Uterus (tissue), 2 donors: ENCODE results near the gene ULK4.

ENCODE experiments used
- CTCF ChIP-seq, 4 experiments: fragments of 200-600 bp in 2 of 4; fragments of 450-650 bp in 2 of 4; sonication (generic) in 2 of 4; IDR thresholded peaks; one replicate each; pipeline ENCODE4 v1.5.1; 2016 to 2019; ENCODE audit warnings: antibody characterized with exemption in 4 of 4, mild to moderate bottlenecking in 2 of 4, moderate library complexity in 1 of 4
- POLR2A ChIP-seq, 2 donors: fragments of 450-650 bp; IDR thresholded peaks; one replicate each; pipeline ENCODE4 v1.6.1; 2016; ENCODE audit warnings: antibody characterized with exemption in 2 of 2, mild to moderate bottlenecking in 1 of 2, moderate library complexity in 1 of 2

DNA sequence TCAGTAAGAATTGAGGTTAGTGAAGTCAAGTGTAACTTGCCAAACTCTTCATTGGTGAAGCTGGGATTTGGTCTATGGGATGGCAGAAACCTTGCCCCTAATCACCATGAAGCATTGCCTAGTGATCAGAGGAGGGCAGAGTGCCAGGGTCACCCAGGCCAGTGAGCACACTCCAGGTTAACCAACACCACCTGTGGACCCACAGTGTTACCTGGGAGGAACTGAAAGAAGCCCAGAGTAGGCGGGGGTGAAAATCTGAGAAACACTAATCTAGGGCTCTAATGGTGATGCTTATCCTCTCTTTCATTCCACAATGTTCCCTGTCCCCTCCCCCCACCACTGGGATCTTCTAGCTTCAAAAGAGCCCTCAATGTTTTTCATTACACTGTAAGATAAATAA, 389.8 kb downstream of the ULK4 start:
- TF ChIP-seq CTCF (IDR thresholded peaks at IDR 0.05): no peak
- no peak for TF ChIP-seq POLR2A (IDR thresholded peaks at IDR 0.05)
